NCI-H2107 treated with DMSO at 0.1 percent for 48 hours (cell line): ENCODE data around the gene NECAB2.

Source experiments
- DNase-seq: peaks from one replicate; lab custom pipeline; 2025; ENCODE audit not compliant: unreplicated experiment; lab: John Stamatoyannopoulos, UW

The NECAB2 gene

DNA sequence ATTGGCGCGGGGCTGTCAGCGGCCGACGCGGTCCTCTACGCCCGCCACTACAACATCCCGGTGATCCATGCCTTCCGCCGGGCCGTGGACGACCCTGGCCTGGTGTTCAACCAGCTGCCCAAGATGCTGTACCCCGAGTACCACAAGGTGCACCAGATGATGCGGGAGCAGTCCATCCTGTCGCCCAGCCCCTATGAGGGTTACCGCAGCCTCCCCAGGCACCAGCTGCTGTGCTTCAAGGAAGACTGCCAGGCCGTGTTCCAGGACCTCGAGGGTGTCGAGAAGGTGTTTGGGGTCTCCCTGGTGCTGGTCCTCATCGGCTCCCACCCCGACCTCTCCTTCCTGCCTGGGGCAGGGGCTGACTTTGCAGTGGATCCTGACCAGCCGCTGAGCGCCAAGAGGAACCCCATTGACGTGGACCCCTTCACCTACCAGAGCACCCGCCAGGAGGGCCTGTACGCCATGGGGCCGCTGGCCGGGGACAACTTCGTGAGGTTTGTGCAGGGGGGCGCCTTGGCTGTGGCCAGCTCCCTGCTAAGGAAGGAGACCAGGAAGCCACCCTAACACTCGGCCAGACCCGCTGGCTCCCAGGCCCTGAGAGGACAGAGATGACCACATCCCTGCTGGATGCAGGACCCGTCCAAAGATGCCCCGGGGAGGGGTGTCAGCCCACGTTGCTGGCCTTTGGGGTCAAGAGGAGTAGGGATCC is 2.4 kb upstream of the NECAB2 start:
- DNase-seq: no peak

DNA sequence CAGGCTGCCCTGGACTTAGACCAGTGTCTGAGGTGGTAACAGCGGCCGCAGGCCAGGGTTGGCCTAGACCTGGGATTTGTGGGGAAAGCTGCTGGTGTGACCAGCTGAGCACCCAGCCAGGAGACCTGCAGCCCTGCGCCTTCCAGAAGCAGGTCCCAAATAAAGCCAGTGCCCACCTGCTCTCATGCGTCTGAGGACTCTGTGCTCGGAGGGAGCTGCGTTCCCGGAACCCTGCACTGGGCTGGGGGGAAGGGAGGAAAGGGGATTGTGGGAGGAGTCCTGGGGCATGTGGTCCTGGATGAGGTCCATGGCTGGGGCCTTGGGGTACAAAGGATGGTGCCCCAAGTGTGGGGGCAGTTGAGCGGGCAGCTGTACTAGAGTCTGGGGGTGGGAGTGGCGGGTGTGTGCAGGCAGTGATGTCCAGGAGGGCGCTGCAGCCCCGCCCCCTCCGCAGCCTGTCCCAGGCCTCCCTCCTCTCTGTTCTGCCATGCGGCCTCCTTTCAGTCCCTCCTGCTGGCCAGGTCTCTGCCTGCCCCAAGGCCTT is 1.8 kb upstream of the NECAB2 start:
- DNase-seq: no peak

GRCh38 chr16:83967091-83967490 is 953 bp upstream of the NECAB2 start:
- no peak for DNase-seq

DNA sequence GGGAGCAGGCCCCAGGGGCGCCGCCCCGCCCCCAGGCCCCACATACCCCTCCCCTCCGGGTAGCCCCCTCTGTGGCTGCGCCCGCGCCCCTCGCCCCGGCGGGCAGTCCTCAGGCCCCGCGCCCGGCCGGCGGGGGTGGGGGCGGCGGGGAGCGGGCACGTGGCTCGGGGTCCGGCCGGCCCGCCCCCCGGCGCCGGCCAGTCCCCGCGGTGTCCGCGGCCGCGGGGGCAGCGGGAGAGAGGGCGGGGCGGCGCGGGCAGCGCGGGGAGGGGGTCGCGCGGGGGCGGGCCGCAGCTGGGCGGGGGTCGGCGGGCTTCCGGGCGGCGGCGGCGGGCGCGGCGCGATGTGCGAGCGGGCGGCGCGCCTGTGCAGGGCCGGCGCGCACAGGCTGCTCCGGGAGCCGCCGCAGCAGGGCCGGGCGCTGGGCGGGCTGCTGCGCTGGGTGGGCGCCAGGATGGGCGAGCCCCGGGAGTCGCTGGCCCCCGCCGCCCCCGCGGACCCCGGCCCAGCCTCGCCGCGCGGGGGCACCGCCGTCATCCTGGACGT is 335 bp downstream of the NECAB2 start:
- DNase-seq: no peak

- no peak for DNase-seq
Observed at GRCh38 chr16:83968891-83969649, 1.0 kb downstream of the NECAB2 start.

DNA sequence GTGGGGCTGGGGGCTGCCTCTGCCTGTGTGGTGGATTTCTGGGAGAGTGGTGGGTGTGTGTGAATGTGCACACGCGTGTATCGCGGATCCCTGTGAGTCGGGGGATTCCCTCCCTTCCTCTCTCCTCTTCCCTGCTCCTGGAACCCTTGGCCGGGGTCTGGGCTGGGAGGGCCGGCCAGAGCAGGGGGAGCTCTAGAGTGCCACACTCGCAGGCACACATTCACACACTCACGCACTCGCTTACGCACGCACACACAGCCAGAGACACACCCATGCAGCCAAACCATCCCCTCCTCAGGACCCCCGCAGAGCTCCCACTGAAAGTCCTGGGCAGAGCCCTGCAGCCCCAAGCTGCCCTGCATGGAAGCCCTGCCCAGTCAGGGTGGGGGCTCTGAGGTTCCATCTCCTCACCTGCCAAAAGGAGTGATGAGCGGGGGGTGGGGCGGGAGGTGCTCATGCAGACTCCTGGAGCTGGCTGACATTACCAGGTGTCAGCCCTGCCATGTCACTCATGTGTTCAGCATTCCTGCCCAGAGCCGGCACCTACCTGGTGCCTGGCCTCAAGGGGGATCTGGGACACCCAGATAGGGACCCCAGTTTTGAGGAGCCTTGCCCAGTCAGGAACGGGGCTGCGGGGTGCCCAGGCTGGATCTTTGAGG is 1.9 kb downstream of the NECAB2 start:
- no peak for DNase-seq

GRCh38 chr16:83970430-83970815 is 2.4 kb downstream of the NECAB2 start:
- no peak for DNase-seq

DNA sequence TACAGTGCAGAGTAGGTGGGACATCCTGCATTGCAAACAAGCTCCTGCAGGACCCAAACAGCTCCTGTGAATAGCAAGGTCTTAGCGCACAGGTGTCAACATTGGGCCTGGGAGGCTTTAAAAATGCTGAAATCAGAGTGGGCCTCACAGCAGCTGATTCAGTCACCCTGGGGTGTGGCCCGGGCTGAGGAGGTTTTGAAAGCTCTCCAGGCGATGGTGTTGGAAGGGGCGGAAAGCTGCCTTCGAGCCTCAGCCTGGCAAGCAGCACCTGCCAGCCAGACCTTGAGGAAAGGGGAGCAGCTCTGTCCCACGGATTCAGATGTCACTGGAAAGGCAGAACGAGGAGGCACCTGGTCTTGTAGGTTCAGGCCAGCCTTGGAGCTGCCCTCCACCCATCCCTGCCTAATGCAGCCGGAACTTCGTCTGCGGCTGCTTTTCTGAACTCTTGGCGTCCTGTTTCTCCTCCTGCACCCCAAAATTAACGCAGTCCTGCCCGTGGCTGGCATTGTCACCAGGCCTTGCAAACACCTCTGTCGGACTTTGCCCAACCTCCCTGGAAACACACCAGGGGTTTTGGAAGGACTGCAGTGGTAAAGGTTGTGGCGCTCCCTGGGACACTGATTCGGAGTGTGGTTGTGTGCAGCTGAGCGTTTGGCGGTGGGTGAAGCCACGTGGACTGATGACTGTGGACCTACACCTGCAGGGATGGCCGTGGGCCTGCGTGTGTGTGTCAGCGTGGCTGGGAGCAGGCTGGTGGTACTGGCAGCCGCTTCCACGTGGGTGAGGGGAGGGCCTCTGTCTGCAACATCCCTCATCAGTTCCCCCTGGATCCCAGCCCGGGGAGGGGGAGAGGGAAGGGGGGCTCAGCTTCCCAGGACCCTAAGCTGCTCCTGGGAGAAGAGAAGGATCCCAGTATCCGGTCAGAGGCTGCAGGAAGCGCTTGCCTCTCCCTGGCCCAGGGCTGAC is 3.4 kb downstream of the NECAB2 start:
- DNase-seq: no peak

- no peak for DNase-seq
Observed at GRCh38 chr16:83972256-83973008, 4.4 kb downstream of the NECAB2 start.

DNA sequence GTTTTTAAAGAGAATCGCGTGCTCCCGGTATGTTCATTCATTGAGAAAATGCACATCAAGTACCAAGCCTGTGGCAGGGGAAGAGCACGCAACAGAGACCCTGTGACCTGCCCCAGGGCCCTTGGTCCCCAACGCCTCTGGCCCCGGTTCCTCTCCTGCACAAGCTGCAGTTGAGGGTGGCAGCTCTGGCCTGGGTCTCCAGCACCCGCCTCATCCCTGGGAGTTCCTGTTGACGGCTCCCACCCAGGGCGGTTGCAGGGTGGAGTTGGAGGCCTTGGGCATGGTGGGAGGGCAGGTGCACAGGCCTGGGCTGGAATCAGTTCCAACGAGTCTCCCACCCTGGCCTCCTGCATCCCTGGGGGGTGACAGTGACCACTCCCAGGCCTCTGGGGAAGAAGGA is 5.0 kb downstream of the NECAB2 start:
- no peak for DNase-seq

GRCh38 chr16:83973581-83974385 is 5.7 kb downstream of the NECAB2 start:
- no peak for DNase-seq

DNA sequence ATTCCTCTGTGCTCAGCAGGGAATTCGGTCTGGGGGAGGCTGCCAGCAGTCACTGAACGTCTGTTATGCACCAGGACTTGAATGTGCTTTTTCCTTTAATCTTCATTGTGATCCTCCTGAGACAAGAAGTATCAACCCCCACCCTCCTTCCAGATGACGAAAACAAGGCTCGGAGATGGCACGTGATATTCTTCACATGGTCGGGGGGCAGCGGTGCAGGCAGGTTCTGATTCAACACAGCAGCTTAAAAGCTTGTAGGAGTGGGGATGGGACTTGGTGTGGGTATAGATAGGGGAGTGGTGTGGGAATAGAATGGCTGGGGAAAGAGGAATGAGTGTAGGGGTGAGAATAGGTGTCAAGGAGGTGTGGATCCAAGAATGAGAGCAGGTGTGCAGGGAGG is 6.4 kb downstream of the NECAB2 start:
- no peak for DNase-seq

DNA sequence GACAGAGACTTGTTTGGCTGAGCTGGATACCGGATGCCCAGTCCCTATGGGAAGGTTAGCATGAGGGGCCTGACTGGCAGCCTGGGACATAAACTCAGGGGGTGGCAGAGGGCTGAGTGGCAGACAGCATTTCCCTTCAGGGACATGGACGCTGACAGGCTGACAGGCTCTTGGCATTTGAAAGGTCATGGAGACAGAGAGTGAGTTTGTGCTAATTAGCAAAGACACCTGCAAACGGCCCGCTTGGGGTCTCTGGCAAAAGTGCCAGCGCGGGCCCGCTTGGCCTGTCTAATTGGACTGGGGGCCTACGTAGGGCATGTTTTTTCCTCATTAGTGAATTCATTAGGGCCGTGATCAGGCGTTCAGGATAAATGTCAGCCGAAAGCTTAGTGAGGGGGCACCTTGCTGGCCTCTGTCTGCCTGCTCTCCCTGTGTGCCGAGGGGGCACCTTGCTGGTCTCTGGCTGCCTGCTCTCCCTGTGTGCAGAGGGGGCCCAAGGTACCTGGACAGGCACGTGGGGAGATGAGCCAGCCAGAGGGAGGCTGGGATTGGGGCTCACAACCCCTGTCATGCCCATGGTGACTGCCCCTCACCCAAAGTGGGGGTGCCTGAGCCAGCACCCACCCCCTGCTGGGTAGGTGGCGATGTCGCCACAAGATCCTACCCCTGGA is 7.7 kb downstream of the NECAB2 start:
- no peak for DNase-seq

DNA sequence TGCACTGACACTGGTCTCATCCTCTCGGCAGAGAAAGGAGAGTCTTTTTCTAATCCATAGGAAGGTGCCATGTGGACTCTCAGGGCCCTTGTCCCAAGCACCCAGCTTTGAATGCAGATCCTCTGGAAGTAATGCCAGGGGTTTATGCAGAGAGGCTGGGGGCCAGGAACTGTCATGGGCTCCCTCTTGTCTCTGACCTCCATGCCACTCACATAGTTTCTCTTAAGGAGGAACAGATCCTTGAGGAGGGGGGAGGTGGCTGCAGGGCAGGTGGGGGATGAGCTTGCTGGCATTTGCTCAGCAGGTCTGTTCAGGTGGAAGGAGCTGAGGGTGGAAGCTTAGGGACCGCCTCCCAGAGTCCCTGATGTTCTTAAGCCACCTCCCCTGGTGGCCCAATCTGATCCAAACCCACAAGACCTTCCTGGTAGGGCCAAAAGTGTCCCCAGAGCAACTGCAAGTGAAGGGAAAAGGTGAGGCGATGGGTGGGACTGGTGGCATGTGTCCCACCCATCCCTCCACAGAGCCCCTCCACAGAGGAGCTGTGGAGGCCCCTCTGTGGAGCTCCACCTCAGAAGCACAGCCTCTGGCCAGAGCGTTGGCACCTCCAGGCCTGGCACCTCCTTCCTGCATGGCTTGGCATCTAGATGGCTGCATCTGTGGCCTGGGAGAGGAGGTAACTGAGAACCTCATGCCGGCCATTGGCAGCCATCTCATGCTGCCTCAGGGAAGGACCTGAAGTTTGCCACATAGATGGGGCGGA is 9.2 kb downstream of the NECAB2 start:
- DNase-seq: no peak

DNA sequence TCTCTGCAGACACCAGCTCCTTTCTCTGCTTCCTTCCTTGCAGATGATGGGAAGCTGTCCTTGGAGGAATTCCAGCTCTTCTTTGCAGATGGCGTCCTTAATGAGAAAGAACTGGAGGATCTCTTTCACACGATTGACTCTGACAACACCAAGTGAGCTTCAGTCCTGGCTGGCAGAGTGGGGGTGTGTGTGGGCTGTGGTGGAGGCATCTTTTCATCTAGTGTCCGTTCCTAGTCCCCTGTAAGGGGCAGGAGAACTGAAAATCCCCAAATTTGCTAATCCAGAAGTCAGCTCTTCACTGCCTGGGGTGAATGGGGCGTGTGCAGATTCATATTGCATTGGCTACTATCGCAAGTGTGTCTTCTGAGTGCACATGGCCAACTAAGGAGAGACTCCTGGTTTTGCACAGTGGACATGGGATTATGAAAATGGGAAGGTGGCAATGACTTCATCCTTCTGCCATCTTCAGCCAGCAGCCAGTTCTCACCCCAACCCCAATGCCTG is 10.4 kb downstream of the NECAB2 start:
- no peak for DNase-seq

DNA sequence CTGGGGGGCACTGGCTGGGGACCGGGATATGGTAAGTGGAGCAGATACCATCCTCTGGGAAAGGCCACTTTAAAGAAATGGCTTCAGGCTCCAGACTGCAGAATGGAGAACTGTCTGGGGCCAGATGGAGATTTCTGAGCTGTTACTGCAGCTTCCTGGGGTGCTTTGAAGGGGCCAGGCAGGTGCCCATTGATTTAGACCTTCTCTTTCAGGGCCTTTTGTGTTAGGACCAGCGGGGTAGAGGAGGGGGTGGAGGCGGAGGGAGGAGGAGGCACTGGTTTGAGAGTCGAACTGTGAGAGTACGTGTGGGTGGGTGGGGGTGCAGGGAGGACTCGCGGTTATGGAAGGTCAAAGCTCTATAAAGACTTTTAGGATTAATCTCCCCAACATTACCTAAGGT is 11.4 kb downstream of the NECAB2 start:
- no peak for DNase-seq

DNA sequence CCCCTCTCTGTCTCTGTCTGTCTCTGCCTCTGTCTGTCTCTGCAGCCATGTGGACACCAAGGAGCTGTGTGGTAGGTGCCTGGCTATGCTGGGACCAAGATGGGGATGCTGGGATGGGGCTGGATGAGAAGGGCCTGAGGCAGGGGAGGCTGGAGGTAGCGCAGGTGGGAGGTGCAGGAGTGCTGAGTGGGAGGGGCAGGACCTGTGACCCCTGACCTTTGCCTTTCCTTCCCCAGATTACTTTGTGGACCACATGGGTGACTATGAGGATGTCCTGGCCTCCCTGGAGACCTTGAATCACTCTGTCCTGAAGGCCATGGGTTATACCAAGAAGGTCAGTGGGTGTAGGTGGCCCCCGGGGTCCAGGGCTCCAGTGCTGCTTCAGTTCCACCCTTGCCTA is 12.8 kb downstream of the NECAB2 start:
- DNase-seq: no peak
